ENCODE results near the gene OPA3. TPM values are rescaled to one million over a fixed set of nuclear protein-coding genes. Genes with fewer than 3 reads are reported as not detected.

The OPA3 gene
- total RNA-seq, 1 experiment from 2014 or later = 16.8 TPM

- ChIA-PET POLR2A (no interaction called here), CTCF (interaction anchor here (1.7 kb wide), 1 partner anchor 44 kb away, joined by 4 read pairs; no protein-coding TSS in a partner anchor)
- intact Hi-C loops (cut with micrococcal nuclease) = no loop called here
- Mint-ChIP-seq H3K27me3 (ENCODE audit: insufficient read depth, unreplicated experiment) (peaks cover 73% of the 10 kb centered on the region), H3K4me1 (ENCODE audit: insufficient read depth, unreplicated experiment) (peaks cover 17% of the 10 kb centered on the region), H3K27ac (ENCODE audit: low read depth, unreplicated experiment) (no peak overlapping the region), H3K36me3 (ENCODE audit: insufficient read depth, unreplicated experiment) (no peaks in the 10 kb centered on the region), H3K4me3 (ENCODE audit: unreplicated experiment) (no peak overlapping the region), H3K9me3 (ENCODE audit: unreplicated experiment) (no peaks in the 10 kb centered on the region)
- no peak for DNase-seq (ENCODE audit: unreplicated experiment)
- TF ChIP-seq, protein P1, sequence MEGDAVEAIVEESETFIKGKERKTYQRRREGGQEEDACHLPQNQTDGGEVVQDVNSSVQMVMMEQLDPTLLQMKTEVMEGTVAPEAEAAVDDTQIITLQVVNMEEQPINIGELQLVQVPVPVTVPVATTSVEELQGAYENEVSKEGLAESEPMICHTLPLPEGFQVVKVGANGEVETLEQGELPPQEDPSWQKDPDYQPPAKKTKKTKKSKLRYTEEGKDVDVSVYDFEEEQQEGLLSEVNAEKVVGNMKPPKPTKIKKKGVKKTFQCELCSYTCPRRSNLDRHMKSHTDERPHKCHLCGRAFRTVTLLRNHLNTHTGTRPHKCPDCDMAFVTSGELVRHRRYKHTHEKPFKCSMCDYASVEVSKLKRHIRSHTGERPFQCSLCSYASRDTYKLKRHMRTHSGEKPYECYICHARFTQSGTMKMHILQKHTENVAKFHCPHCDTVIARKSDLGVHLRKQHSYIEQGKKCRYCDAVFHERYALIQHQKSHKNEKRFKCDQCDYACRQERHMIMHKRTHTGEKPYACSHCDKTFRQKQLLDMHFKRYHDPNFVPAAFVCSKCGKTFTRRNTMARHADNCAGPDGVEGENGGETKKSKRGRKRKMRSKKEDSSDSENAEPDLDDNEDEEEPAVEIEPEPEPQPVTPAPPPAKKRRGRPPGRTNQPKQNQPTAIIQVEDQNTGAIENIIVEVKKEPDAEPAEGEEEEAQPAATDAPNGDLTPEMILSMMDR (IDR thresholded peaks at IDR 0.05; ENCODE audit: unreplicated experiment) = no peak
- no TSS peak for BruUV-seq (replicated peaks)
Observed at GRCh38 chr19:45598267-45599001, 13.8 kb upstream of the OPA3 start.

GRCh38 chr19:45597425-45598111 is 13.0 kb upstream of the OPA3 start:
- Mint-ChIP-seq H3K27ac (ENCODE audit: low read depth, unreplicated experiment) (no peak overlapping the region), H3K4me3 (ENCODE audit: unreplicated experiment) (no peak overlapping the region), H3K36me3 (ENCODE audit: insufficient read depth, unreplicated experiment) (no peaks in the 10 kb centered on the region), H3K4me1 (ENCODE audit: insufficient read depth, unreplicated experiment) (peaks cover 17% of the 10 kb centered on the region), H3K27me3 (ENCODE audit: insufficient read depth, unreplicated experiment) (peaks cover 68% of the 10 kb centered on the region), H3K9me3 (ENCODE audit: unreplicated experiment) (no peaks in the 10 kb centered on the region)
- ChIA-PET POLR2A (no interaction called here), CTCF (interaction anchor here (0.6 to 1.7 kb wide), 2 partner anchors 8 to 44 kb away, joined by 3 to 4 read pairs; no protein-coding TSS in a partner anchor)
- no peak for DNase-seq (ENCODE audit: unreplicated experiment)
- no TSS peak for BruUV-seq (replicated peaks)
- TF ChIP-seq, protein P1 (IDR thresholded peaks at IDR 0.05; ENCODE audit: unreplicated experiment) = no peak
- intact Hi-C loops (cut with micrococcal nuclease) = no loop called here

- Mint-ChIP-seq H3K36me3 (ENCODE audit: insufficient read depth, unreplicated experiment) (no peaks in the 10 kb centered on the region), H3K4me1 (ENCODE audit: insufficient read depth, unreplicated experiment) (peaks cover 18% of the 10 kb centered on the region), H3K9me3 (ENCODE audit: unreplicated experiment) (no peaks in the 10 kb centered on the region), H3K27ac (ENCODE audit: low read depth, unreplicated experiment) (no peak overlapping the region), H3K27me3 (ENCODE audit: insufficient read depth, unreplicated experiment) (peaks cover 50% of the 10 kb centered on the region), H3K4me3 (ENCODE audit: unreplicated experiment) (no peak overlapping the region)
- BruUV-seq (replicated peaks) = no TSS peak
- intact Hi-C loops (cut with micrococcal nuclease) = no loop called here
- ChIA-PET POLR2A (interaction anchor here (2.2 kb wide), 1 partner anchor 11 kb away, joined by 11 read pairs; the partner anchor contains the start of gene OPA3), CTCF (interaction anchor here (0.6 to 1.8 kb wide), 3 partner anchors 17 to 103 kb away, joined by 3 to 4 read pairs (median 3); no protein-coding TSS in a partner anchor)
- DNase-seq (ENCODE audit: unreplicated experiment) = no peak
- TF ChIP-seq, protein P1 (IDR thresholded peaks at IDR 0.05; ENCODE audit: unreplicated experiment) = no peak
Observed at GRCh38 chr19:45595814-45596213, 11.2 kb upstream of the OPA3 start.

GRCh38 chr19:45593520-45593919 is 8.9 kb upstream of the OPA3 start:
- ChIA-PET CTCF (no interaction called here), POLR2A (interaction anchor here (2.2 kb wide), 1 partner anchor 9 kb away, joined by 11 read pairs; the partner anchor contains the start of gene OPA3)
- TF ChIP-seq, protein P1 (IDR thresholded peaks at IDR 0.05; ENCODE audit: unreplicated experiment) = no peak
- peaks cover 14% of the 10 kb centered on the region for H3K4me1 Mint-ChIP-seq (ENCODE audit: insufficient read depth, unreplicated experiment)
- BruUV-seq (replicated peaks) = no TSS peak
- intact Hi-C loops (cut with micrococcal nuclease) = no loop called here
- H3K4me3 Mint-ChIP-seq (ENCODE audit: unreplicated experiment) = no peak overlapping the region
- no peak for DNase-seq (ENCODE audit: unreplicated experiment)
- no peaks in the 10 kb centered on the region for H3K36me3 Mint-ChIP-seq (ENCODE audit: insufficient read depth, unreplicated experiment)
- peaks cover 28% of the 10 kb centered on the region for H3K27me3 Mint-ChIP-seq (ENCODE audit: insufficient read depth, unreplicated experiment)
- H3K9me3 Mint-ChIP-seq (ENCODE audit: unreplicated experiment) = no peaks in the 10 kb centered on the region
- H3K27ac Mint-ChIP-seq (ENCODE audit: low read depth, unreplicated experiment) = no peak overlapping the region
